Body of pancreas (tissue), 4 donors: ENCODE data around the gene CHRNA1. TPM values are rescaled to one million over a fixed set of nuclear protein-coding genes. Genes with fewer than 3 reads are reported as not detected.

Experiments used
- ATAC-seq: fragments of 150-250 bp; one replicate; pipeline ENCODE4 v1.9.1; 2016
- DNase-seq, 4 donors: peaks; one replicate each; pipeline ENCODE4 v3.0.0-alpha.2; 2019
- H3K27ac ChIP-seq, 4 donors: fragments of 200-600 bp; sonication (generic); 1 replicate in 3 of 4; 2 replicates in 1 of 4; pipeline versions ENCODE4 v1.5.1 to v1.6.1; 2016 to 2019; ENCODE audit warnings: mild to moderate bottlenecking in 1 of 4, mixed read lengths in 1 of 4, moderate library complexity in 1 of 4
- H3K27me3 ChIP-seq, 2 donors: fragments of 200-600 bp; sonication (generic); one replicate each; pipeline ENCODE4 v1.6.0; 2016; ENCODE audit warnings: mild to moderate bottlenecking in 1 of 2
- H3K36me3 ChIP-seq, 2 donors: fragments of 200-600 bp; sonication (generic); replicated peaks in 1 of 2; 2 replicates each; pipeline ENCODE4 v1.5.1; 2016; ENCODE audit warnings: low read depth in 2 of 2; ENCODE audit not compliant: insufficient read depth in 1 of 2
- H3K4me1 ChIP-seq: fragments of 200-600 bp; sonication (generic); one replicate; pipeline ENCODE4 v1.6.0; 2016
- H3K4me3 ChIP-seq, 2 donors: fragments of 200-600 bp; sonication (generic); 1 replicate in 1 of 2; 2 replicates in 1 of 2; pipeline ENCODE4 v1.5.1; 2016 to 2019
- H3K9me3 ChIP-seq, 3 donors: fragments of 200-600 bp; sonication (generic); 1 replicate in 2 of 3; 2 replicates in 1 of 3; pipeline ENCODE4 v1.5.1; 2016
- CTCF ChIP-seq, 7 experiments: fragments of 450-650 bp in 4 of 7; fragments of 200-600 bp in 3 of 7; sonication (generic) in 3 of 7; IDR thresholded peaks; one replicate each; pipeline ENCODE4 v1.5.1; 2016 to 2019; ENCODE audit warnings: antibody characterized with exemption in 7 of 7
- POLR2A ChIP-seq, 3 donors: fragments of 450-650 bp; IDR thresholded peaks; one replicate each; pipeline ENCODE4 v1.6.1; 2016; ENCODE audit warnings: antibody characterized with exemption in 3 of 3, mild to moderate bottlenecking in 2 of 3
- WGBS, 2 donors: methylation state at CpG; one replicate each; pipeline ENCODE4 v1.1.5; 2017; 5-methylcytosine and 5-hydroxymethylcytosine counted together
- intact Hi-C: fragments of 100-400 bp; cut with DNase I; formaldehyde crosslinking; loops from one replicate; pipeline ENCODE4 v1.15.1; 2023
- total RNA-seq, 2 donors: library from RNA; depleted of rRNA; stranded (reverse); fragments of >200 nt; gene quantifications; one replicate each; pipeline ENCODE4 v1.1.0, GENCODE V29; 2016

Gene CHRNA1
- total RNA-seq, 2 donors from 2014 or later: not detected

GRCh38 chr2:174760845-174761473 lies 3.3 kb downstream of the CHRNA1 start:
- TF ChIP-seq POLR2A (IDR thresholded peaks at IDR 0.05): no peak
- no peak for TF ChIP-seq CTCF (IDR thresholded peaks at IDR 0.05)
- intact Hi-C loops: no loop called here

GRCh38 chr2:174759381-174760065 lies 4.7 kb downstream of the CHRNA1 start:
- no peak for ATAC-seq
- no peak for DNase-seq
- H3K4me3 ChIP-seq: no peak overlapping the region
- H3K27ac ChIP-seq: no peak overlapping the region
- WGBS, 2 donors: 64 to 75% methylated on average over 11 of the region's 11 CpGs
- no peaks in the 10 kb centered on the region for H3K9me3 ChIP-seq
- H3K4me1 ChIP-seq: no peaks in the 10 kb centered on the region
- no peaks in the 10 kb centered on the region for H3K27me3 ChIP-seq
- H3K36me3 ChIP-seq: no peaks in the 10 kb centered on the region
- TF ChIP-seq POLR2A (IDR thresholded peaks at IDR 0.05): no peak
- TF ChIP-seq CTCF (IDR thresholded peaks at IDR 0.05): no peak
- intact Hi-C loops: no loop called here

More at GRCh38 chr2:174760845-174761473, 3.3 kb downstream of the CHRNA1 start:
- 85 to 87% methylated on average over 5 of the region's 5 CpGs for WGBS, 2 donors
- no peaks in the 10 kb centered on the region for H3K36me3 ChIP-seq
- ATAC-seq (no peak), DNase-seq (no peak)
- H3K27ac ChIP-seq: no peak overlapping the region
- H3K9me3 ChIP-seq: no peaks in the 10 kb centered on the region
- H3K27me3 ChIP-seq: no peaks in the 10 kb centered on the region
- no peak overlapping the region for H3K4me3 ChIP-seq
- H3K4me1 ChIP-seq: no peaks in the 10 kb centered on the region

- Histone ChIP-seq H3K27me3 (no peaks in the 10 kb centered on the region), H3K4me3 (no peak overlapping the region), H3K9me3 (no peaks in the 10 kb centered on the region), H3K4me1 (no peaks in the 10 kb centered on the region), H3K36me3 (no peaks in the 10 kb centered on the region), H3K27ac (no peak overlapping the region)
- WGBS, 2 donors: 65 to 76% methylated on average over 10 of the region's 10 CpGs
- DNase-seq (no peak), ATAC-seq (no peak)
- intact Hi-C loops: no loop called here
- TF ChIP-seq POLR2A (IDR thresholded peaks at IDR 0.05) (no peak), CTCF (IDR thresholded peaks at IDR 0.05) (no peak)
Observed at GRCh38 chr2:174756743-174757142, 7.5 kb downstream of the CHRNA1 start.

- H3K36me3 ChIP-seq: no peaks in the 10 kb centered on the region
- 79 to 80% methylated on average over 13 of the region's 13 CpGs for WGBS, 2 donors
Observed at GRCh38 chr2:174753038-174753633, 11.1 kb downstream of the CHRNA1 start.

More at GRCh38 chr2:174753038-174753633, 11.1 kb downstream of the CHRNA1 start:
- Histone ChIP-seq H3K27ac (no peak overlapping the region), H3K4me1 (no peaks in the 10 kb centered on the region), H3K27me3 (no peaks in the 10 kb centered on the region), H3K4me3 (no peak overlapping the region), H3K9me3 (no peaks in the 10 kb centered on the region)
- DNase-seq (no peak), ATAC-seq (no peak)
- intact Hi-C loops: no loop called here
- TF ChIP-seq POLR2A (IDR thresholded peaks at IDR 0.05) (no peak), CTCF (IDR thresholded peaks at IDR 0.05) (no peak)
